Naive thymus-derived CD8-positive, alpha-beta T cell (primary cell): ENCODE measurements around the gene PLTP. TPM values are rescaled to one million over a fixed set of nuclear protein-coding genes. Genes with fewer than 3 reads are reported as not detected.

Experiments used
- ATAC-seq, 2 donors: fragments of 150-1000 bp; cut with Tn5 transposase in 1 of 2; sonication (Bioruptor Pico), chemical (Tn5 transposase) in 1 of 2; 1 replicate in 1 of 2; 2 replicates in 1 of 2; pipeline ENCODE4 v1.10.0; 2021; ENCODE audit warnings: mild to moderate bottlenecking in 2 of 2, moderate library complexity in 2 of 2
- POLR2A ChIA-PET: fragments of 350-600 bp; sonication (Branson Sonifier 250); formaldehyde crosslinking; loops from one replicate; lab custom pipeline; 2021; ENCODE audit warnings: antibody characterized with exemption; lab: Charles Lee
- DNase-seq, 10 donors: peaks; one replicate each; pipeline versions ENCODE4 v3.0.0 to v3.0.0-alpha.2; 2020 to 2022
- H3K27ac Mint-ChIP-seq, 10 donors: one replicate each; pipeline ENCODE4 v1.8.0; 2020 to 2022; ENCODE audit warnings: mild to moderate bottlenecking in 10 of 10, mixed read lengths in 10 of 10, moderate library complexity in 4 of 10, inconsistent platforms in 1 of 10
- H3K27me3 Mint-ChIP-seq, 5 donors: one replicate each; pipeline ENCODE4 v1.8.0; 2021 to 2022; ENCODE audit warnings: mixed read lengths in 5 of 5
- H3K36me3 Mint-ChIP-seq, 3 donors: one replicate each; pipeline ENCODE4 v1.8.0; 2020 to 2022; ENCODE audit warnings: mixed read lengths in 3 of 3, mild to moderate bottlenecking in 2 of 3, inconsistent platforms in 1 of 3
- H3K4me1 Mint-ChIP-seq, 4 donors: one replicate each; pipeline ENCODE4 v1.8.0; 2021 to 2022; ENCODE audit warnings: mixed read lengths in 4 of 4
- H3K4me3 Mint-ChIP-seq, 10 donors: one replicate each; pipeline ENCODE4 v1.8.0; 2020 to 2022; ENCODE audit warnings: mild to moderate bottlenecking in 10 of 10, mixed read lengths in 10 of 10, moderate library complexity in 6 of 10, inconsistent platforms in 1 of 10
- H3K9me3 Mint-ChIP-seq, 9 donors: one replicate each; pipeline ENCODE4 v1.8.0; 2020 to 2022; ENCODE audit warnings: mixed read lengths in 9 of 9, mild to moderate bottlenecking in 3 of 9, inconsistent platforms in 1 of 9, moderate library complexity in 1 of 9
- polyA plus RNA-seq, 3 donors: library from polyadenylated mRNA; unstranded; fragments of 300-500 nt; fragmentation: Illumina TruSeq; gene quantifications; one replicate each; pipeline ENCODE4 v1.2.3, GENCODE V29; 2021
- total RNA-seq, 8 experiments: library from RNA in 2 of 8; stranded (reverse) in 2 of 8; gene quantifications; one replicate each; pipeline ENCODE4 v1.2.3 and lab custom pipeline; 2021 to 2026

Gene PLTP
- total and polyA plus RNA-seq, 5 experiments from 2014 or later = 0.18 to 2.2 (median 0.48) TPM; not detected in 1

DNA sequence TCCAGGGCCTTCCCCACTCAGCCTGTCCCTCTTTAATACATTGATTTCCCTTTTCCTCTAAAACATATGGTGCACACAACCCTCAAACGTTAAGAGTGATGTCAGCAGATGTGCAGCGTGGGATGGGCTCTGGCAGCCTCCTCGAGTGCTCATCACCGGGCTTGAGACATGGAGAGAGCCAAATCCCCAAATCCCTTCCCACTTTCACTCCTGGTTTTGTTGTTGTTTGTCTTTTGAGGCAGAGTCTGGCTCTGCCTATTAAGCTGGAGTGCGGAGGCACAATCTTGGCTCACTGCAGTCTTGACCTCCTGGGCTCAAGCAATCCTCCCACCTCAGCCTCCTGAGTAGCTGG lies 5.8 kb upstream of the PLTP start:
- Mint-ChIP-seq H3K27ac (no peak overlapping the region), H3K36me3 (no peaks in the 10 kb centered on the region), H3K9me3 (no peaks in the 10 kb centered on the region), H3K4me3 (peak overlapping the region in 1 of 10 donors; percentile 39), H3K4me1 (peaks cover 0 to 5% (median under 1%) of the 10 kb centered on the region in 4 donors), H3K27me3 (peaks cover 5 to 38% (median 27%) of the 10 kb centered on the region in 5 donors)
- DNase-seq = no peak
- no peak for ATAC-seq
- POLR2A ChIA-PET = interaction anchor here (0.6 kb wide), 1 partner anchor 105 kb away, joined by 3 read pairs; no protein-coding TSS in a partner anchor

GRCh38 chr20:45913116-45913515 lies 1.2 kb upstream of the PLTP start:
- POLR2A ChIA-PET = interaction anchor here (4.0 kb wide), 1 partner anchor 21 kb away, joined by 31 read pairs; the partner anchor contains the start of gene PCIF1
- H3K9me3 Mint-ChIP-seq = no peaks in the 10 kb centered on the region
- no peak overlapping the region for H3K27ac Mint-ChIP-seq
- peak overlapping the region in 4 of 10 donors; percentile 26 to 60 (median 46) for H3K4me3 Mint-ChIP-seq
- peaks cover 5 to 37% (median 14%) of the 10 kb centered on the region in 5 donors for H3K27me3 Mint-ChIP-seq
- ATAC-seq (no peak), DNase-seq (no peak)
- H3K4me1 Mint-ChIP-seq = peaks cover 6 to 25% (median 15%) of the 10 kb centered on the region in 4 donors
- H3K36me3 Mint-ChIP-seq = no peaks in the 10 kb centered on the region

DNA sequence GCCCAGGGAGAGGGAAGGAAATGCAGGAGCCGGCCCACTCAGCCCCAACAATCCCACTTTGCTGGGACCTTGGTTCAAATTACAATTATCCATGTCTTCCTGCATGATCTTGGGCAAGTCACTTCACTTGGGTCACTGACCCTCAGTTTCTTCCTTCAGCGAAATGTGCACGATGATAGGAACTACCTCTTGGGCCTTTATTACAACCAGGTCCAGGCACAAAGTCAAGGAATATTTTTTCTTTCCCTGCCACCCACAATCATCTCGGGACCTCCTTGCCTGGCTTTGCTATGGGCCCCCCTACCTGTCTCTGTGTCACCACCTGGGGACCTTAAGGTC lies 358 bp upstream of the PLTP start:
- ATAC-seq = no peak
- Mint-ChIP-seq H3K4me3 (peak overlapping the region; percentile 25 to 92 (median 61)), H3K4me1 (peaks cover 6 to 25% (median 15%) of the 10 kb centered on the region in 4 donors), H3K27me3 (peaks cover 5 to 32% (median 14%) of the 10 kb centered on the region in 5 donors), H3K9me3 (no peaks in the 10 kb centered on the region), H3K27ac (peak overlapping the region in 2 of 10 donors; percentile 27 to 60), H3K36me3 (no peaks in the 10 kb centered on the region)
- no peak for DNase-seq
- POLR2A ChIA-PET = interaction anchor here (4.0 kb wide), 1 partner anchor 22 kb away, joined by 31 read pairs; the partner anchor contains the start of gene PCIF1

DNA sequence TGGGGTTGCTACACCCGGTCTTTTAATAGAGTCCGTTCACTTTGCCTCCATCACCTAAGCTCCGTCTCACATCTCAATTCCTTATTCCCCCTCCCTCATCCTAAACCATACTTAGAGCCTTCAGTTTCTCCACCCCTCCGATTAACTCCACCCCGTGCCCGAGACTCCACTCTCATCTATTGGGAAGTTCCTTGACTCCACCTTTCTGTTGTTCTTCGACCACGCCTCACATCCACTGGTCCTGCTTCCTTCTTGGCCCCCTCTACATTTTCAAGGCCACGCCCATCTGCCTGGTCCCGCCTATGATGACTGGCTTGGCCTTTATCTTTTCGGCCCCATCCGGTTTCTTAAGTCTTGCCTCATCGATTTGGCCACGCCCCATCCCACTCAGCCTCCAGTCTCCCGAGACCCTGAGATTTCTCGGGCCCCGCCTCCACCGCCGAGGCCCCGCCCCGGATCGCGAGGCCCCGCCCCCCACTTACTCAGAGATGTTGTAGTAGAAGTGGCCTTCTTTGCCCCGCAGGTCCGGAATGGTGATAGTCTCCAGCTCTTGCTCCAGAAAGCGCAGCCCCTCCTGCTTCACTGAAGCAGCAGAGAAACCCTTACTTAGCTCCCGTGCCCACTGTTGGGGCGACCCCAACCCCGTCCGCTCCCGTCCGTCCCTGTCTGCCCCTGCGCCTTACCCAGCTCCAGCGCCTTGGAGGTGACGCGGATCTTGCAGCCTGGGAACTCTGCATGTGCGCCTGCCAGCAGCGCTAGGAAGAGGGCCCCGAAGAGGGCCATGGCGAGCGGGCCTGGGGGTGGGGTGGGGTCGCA lies 1.1 kb downstream of the PLTP start:
- no peaks in the 10 kb centered on the region for H3K36me3 Mint-ChIP-seq
- H3K4me1 Mint-ChIP-seq = peaks cover 6 to 25% (median 15%) of the 10 kb centered on the region in 4 donors
- ATAC-seq (peak; percentile 86 to 87), DNase-seq (peak; percentile 75 to 92 (median 86))
- peak overlapping the region in 9 of 10 donors; percentile 5 to 85 (median 66) for H3K27ac Mint-ChIP-seq
- H3K27me3 Mint-ChIP-seq = peaks cover 5 to 26% (median 9%) of the 10 kb centered on the region in 5 donors
- peak overlapping the region; percentile 74 to 92 (median 86) for H3K4me3 Mint-ChIP-seq
- H3K9me3 Mint-ChIP-seq = no peaks in the 10 kb centered on the region
- POLR2A ChIA-PET = interaction anchor here (0.6 to 4.0 kb wide), 3 partner anchors 11 to 30 kb away, joined by 3 to 31 read pairs (median 3); partner anchors contain the start of genes PCIF1 and ZSWIM1

DNA sequence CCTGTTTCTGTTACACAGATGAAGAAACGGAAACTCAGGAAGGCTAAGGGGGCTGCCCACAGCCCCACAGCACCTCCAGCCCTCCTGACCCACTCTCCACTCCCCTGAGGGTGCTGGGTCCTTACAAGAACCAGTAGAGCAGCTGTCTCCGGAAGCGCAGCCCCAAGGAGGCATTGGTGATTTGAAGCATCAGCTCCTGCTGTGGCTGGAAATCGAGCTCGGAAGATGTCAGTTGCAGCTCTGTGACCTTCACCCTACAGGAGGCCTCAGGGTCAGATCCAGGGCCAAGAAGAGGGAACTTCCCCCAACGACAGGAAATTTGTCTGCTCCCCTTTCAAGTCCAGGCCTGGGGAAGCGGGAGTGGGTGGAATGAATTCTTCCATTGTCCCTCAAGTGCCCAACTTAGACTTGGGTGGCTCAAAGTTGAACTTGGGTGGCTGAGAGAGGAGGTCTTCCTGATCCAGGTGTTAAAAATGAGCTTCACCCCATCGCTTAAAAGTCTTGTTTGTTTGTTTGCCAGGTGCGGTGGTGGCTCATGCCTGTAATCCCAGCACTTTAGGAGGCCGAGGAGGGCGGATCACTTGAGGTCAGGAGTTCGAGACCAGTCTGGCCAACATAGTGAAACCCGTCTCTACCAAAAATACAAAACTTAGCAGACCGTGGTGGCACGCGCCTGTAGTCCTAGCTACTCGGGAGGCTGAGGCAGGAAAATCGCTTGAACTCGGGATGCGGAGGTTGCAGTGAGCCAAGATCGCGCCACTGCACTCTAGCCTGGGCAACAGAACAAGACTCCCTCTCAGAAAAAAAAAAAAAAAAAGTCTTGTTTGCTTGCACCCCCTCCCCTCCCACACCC lies 1.9 kb downstream of the PLTP start:
- H3K27me3 Mint-ChIP-seq = peaks cover 5 to 20% (median 9%) of the 10 kb centered on the region in 5 donors
- peak overlapping the region; percentile 74 to 92 (median 86) for H3K4me3 Mint-ChIP-seq
- ATAC-seq (no peak), DNase-seq (no peak)
- peak overlapping the region in 8 of 10 donors; percentile 5 to 79 (median 50) for H3K27ac Mint-ChIP-seq
- H3K4me1 Mint-ChIP-seq = peaks cover 6 to 25% (median 15%) of the 10 kb centered on the region in 4 donors
- no peaks in the 10 kb centered on the region for H3K9me3 Mint-ChIP-seq
- POLR2A ChIA-PET = interaction anchor here (0.9 to 4.0 kb wide), 3 partner anchors 19 to 28 kb away, joined by 3 to 31 read pairs (median 3); partner anchors contain the start of genes CTSA, NEURL2 and PCIF1
- H3K36me3 Mint-ChIP-seq = no peaks in the 10 kb centered on the region

- ATAC-seq (no peak), DNase-seq (no peak)
- no peaks in the 10 kb centered on the region for H3K9me3 Mint-ChIP-seq
- H3K27ac Mint-ChIP-seq = peak overlapping the region in 1 of 10 donors; percentile 43
- POLR2A ChIA-PET = interaction anchor here (0.7 to 4.0 kb wide), 4 partner anchors 9 to 27 kb away, joined by 3 to 31 read pairs (median 4); partner anchors contain the start of genes CTSA, NEURL2 and PCIF1
- peaks cover 2 to 16% (median 3%) of the 10 kb centered on the region in 5 donors for H3K27me3 Mint-ChIP-seq
- H3K4me1 Mint-ChIP-seq = peaks cover 6 to 22% (median 15%) of the 10 kb centered on the region in 4 donors
- no peaks in the 10 kb centered on the region for H3K36me3 Mint-ChIP-seq
- H3K4me3 Mint-ChIP-seq = peak overlapping the region in 1 of 10 donors; percentile 38
Observed at GRCh38 chr20:45909336-45909808, 2.6 kb downstream of the PLTP start.

GRCh38 chr20:45908084-45908483 lies 3.9 kb downstream of the PLTP start:
- Mint-ChIP-seq H3K36me3 (no peaks in the 10 kb centered on the region), H3K4me1 (peaks cover 6 to 21% (median 15%) of the 10 kb centered on the region in 4 donors), H3K27me3 (peaks cover 0 to 8% (median 0%) of the 10 kb centered on the region in 5 donors), H3K4me3 (no peak overlapping the region), H3K27ac (peak overlapping the region in 2 of 10 donors; percentile 21 to 81), H3K9me3 (no peaks in the 10 kb centered on the region)
- POLR2A ChIA-PET = interaction anchor here (0.6 to 0.7 kb wide), 2 partner anchors 13 to 30 kb away, joined by 3 read pairs; no protein-coding TSS in a partner anchor
- ATAC-seq = no peak
- DNase-seq = no peak

- H3K27ac Mint-ChIP-seq = peak overlapping the region in 1 of 10 donors; percentile 51
- POLR2A ChIA-PET = interaction anchor here (0.7 kb wide), 2 partner anchors 29 to 43 kb away, joined by 3 to 6 read pairs; no protein-coding TSS in a partner anchor
- no peaks in the 10 kb centered on the region for H3K9me3 Mint-ChIP-seq
- peaks cover 6 to 19% (median 14%) of the 10 kb centered on the region in 4 donors for H3K4me1 Mint-ChIP-seq
- H3K4me3 Mint-ChIP-seq = no peak overlapping the region
- DNase-seq = no peak
- peaks cover 0 to 7% (median 0%) of the 10 kb centered on the region in 5 donors for H3K27me3 Mint-ChIP-seq
- no peaks in the 10 kb centered on the region for H3K36me3 Mint-ChIP-seq
- no peak for ATAC-seq
Observed at GRCh38 chr20:45907219-45907948, 4.6 kb downstream of the PLTP start.

- DNase-seq (no peak), ATAC-seq (no peak)
- H3K36me3 Mint-ChIP-seq = no peaks in the 10 kb centered on the region
- H3K27me3 Mint-ChIP-seq = no peaks in the 10 kb centered on the region
- no peaks in the 10 kb centered on the region for H3K9me3 Mint-ChIP-seq
- H3K4me1 Mint-ChIP-seq = peaks cover under 1 to 7% (median 2%) of the 10 kb centered on the region in 4 donors
- no peak overlapping the region for H3K27ac Mint-ChIP-seq
- POLR2A ChIA-PET = interaction anchor here (1.6 to 2.0 kb wide), 2 partner anchors 15 to 29 kb away, joined by 6 to 14 read pairs; partner anchors contain the start of genes CTSA, NEURL2 and PCIF1
- no peak overlapping the region for H3K4me3 Mint-ChIP-seq
Observed at GRCh38 chr20:45905505-45906079, 6.4 kb downstream of the PLTP start.

DNA sequence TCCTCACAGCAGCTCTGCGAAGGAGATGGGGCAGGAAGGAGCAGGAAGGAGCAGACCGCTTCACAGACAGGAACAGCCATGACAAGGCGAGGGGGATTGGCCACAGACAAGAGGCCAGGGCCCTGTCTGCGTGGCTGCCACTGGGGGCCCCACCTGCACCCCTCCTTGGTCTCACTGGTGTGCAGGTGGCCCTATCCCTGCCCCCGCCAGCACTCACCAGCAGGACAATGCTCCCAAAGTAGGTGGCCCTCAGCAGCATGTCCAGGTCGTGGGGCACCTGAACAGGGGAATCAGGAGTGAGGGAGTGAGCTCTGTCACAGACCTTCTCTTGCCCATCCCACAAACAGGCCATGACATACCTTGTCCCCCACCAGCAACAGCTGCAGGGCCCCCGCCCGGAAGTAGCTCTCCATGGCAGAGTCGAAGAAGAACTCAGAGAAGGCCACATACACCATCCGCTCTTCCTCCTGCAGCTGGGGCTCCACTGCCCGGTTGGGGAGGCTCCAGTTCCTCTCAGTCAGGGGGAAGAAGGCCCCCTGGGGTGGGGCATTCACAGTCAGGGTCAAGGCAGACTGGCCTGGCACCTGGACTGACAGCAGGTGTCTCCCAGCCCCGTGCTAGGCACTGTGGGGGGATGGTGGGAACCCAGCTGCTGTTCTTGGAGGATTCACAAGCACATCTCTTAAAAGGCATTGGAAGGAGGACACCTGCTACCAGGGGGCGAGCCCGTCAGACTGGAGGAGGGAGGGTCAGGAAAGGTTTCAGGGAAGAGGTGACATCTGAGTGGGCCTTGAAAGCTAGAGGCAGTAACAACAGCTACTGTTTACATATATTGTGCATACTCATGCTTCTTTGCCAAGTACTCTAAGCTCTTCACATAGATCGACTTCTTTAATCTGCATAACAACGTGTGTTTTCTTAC lies 7.1 kb downstream of the PLTP start:
- POLR2A ChIA-PET = interaction anchor here (0.7 to 2.0 kb wide), 4 partner anchors 14 to 30 kb away, joined by 3 to 14 read pairs (median 4); partner anchors contain the start of genes CTSA, NEURL2 and PCIF1

More for the DNA sequence above, 7.1 kb downstream of the PLTP start:
- H3K9me3 Mint-ChIP-seq = no peaks in the 10 kb centered on the region
- H3K4me3 Mint-ChIP-seq = no peak overlapping the region
- DNase-seq = no peak
- H3K36me3 Mint-ChIP-seq = no peaks in the 10 kb centered on the region
- no peak for ATAC-seq
- peaks cover 0 to 3% (median 0%) of the 10 kb centered on the region in 4 donors for H3K4me1 Mint-ChIP-seq
- no peaks in the 10 kb centered on the region for H3K27me3 Mint-ChIP-seq
- H3K27ac Mint-ChIP-seq = peak overlapping the region in 2 of 10 donors; percentile 66 to 77
